GM12878 (cell line): ENCODE data around the gene DRAP1. TPM values are rescaled to one million over a fixed set of nuclear protein-coding genes. Genes with fewer than 3 reads are reported as not detected.
A peak's percentile ranks its signal among the peaks of the same experiment; 100 is the strongest.

ENCODE experiments used
- EED ChIP-seq: sonication (generic); IDR thresholded peaks from 2 replicates; pipeline ENCODE4 v1.6.1; 2016; ENCODE audit warnings: antibody characterized with exemption, low read depth
- ETV6 ChIP-seq, 2 experiments: fragments of 450-650 bp in 1 of 2; IDR thresholded peaks in 1 of 2; conservative IDR thresholded peaks in 1 of 2; 2 replicates each; pipeline ENCODE4 v1.6.1; 2014; ENCODE audit warnings: antibody characterized with exemption in 1 of 2, borderline replicate concordance in 1 of 2, low read depth in 1 of 2, mild to moderate bottlenecking in 1 of 2, moderate library complexity in 1 of 2
- EZH2 ChIP-seq: IDR thresholded peaks from 2 replicates; pipeline ENCODE4 v1.6.1; 2012; ENCODE audit warnings: low read depth, mild to moderate bottlenecking, control low read depth, inconsistent platforms, low read length, borderline replicate concordance; ENCODE audit not compliant: control insufficient read depth
- HCFC1 ChIP-seq: fragments of 150-350 bp; IDR thresholded peaks from 2 replicates; pipeline ENCODE4 v1.6.1; 2014; ENCODE audit warnings: low read length
- NFXL1 ChIP-seq: fragments of 450-650 bp; IDR thresholded peaks from 2 replicates; pipeline ENCODE4 v1.6.1; 2017; ENCODE audit warnings: antibody characterized with exemption, mild to moderate bottlenecking, borderline replicate concordance
- NR2F1 ChIP-seq: fragments of 450-650 bp; conservative IDR thresholded peaks from 2 replicates; pipeline ENCODE4 v1.6.1; 2017; ENCODE audit warnings: mild to moderate bottlenecking
- REST ChIP-seq: IDR thresholded peaks from 2 replicates; pipeline ENCODE4 v1.6.1; 2012; ENCODE audit warnings: mild to moderate bottlenecking, low read depth, low read length
- SKIL ChIP-seq: fragments of 450-650 bp; IDR thresholded peaks from 2 replicates; pipeline ENCODE4 v1.6.1; 2017; ENCODE audit warnings: mild to moderate bottlenecking, low read depth, inconsistent platforms; ENCODE audit not compliant: poor library complexity, severe bottlenecking
- SREBF1 ChIP-seq: IDR thresholded peaks from 2 replicates; pipeline ENCODE4 v1.6.1; 2012; ENCODE audit warnings: mild to moderate bottlenecking, low read length
- STAT1 ChIP-seq: fragments of 450-650 bp; conservative IDR thresholded peaks from 2 replicates; pipeline ENCODE4 v1.6.1; 2014; ENCODE audit warnings: antibody characterized with exemption, mild to moderate bottlenecking
- YY1 ChIP-seq: IDR thresholded peaks from 2 replicates; pipeline ENCODE4 v1.6.1; 2011; ENCODE audit warnings: low read depth, mild to moderate bottlenecking, low read length
- ZNF592 ChIP-seq: fragments of 450-650 bp; IDR thresholded peaks from 2 replicates; pipeline ENCODE4 v1.6.1; 2017; ENCODE audit warnings: mild to moderate bottlenecking, moderate library complexity
- polyA plus RNA-seq, 11 experiments: library from polyadenylated mRNA; depleted of rRNA in 4 of 11; unstranded in 6 of 11; stranded (reverse) in 5 of 11; fragments of >200 nt; fragmentation: Nextera tagmentation in 4 of 11; fragmentation: Illumina TruSeq in 1 of 11; extraction: Ambion mirVana in 4 of 11; extraction: Trizol in 1 of 11; gene quantifications; 1 replicate in 1 of 11; 2 replicates in 10 of 11; pipeline versions ENCODE4 v1.2.1 to v1.2.3, GENCODE V29; 2011 to 2016; ENCODE audit warnings: inconsistent platforms in 2 of 11, missing spikeins in 2 of 11, low read depth in 1 of 11
- total RNA-seq, 4 experiments: library from RNA; depleted of rRNA in 3 of 4; stranded (reverse); fragments of >200 nt in 3 of 4; fragmentation: Illumina TruSeq in 1 of 4; extraction: Trizol in 1 of 4; gene quantifications; 2 replicates each; pipeline versions ENCODE4 v1.2.1 to v1.2.3, GENCODE V29; 2013 to 2021

DRAP1 gene
- total and polyA plus RNA-seq, 10 of the 15 experiments (the other 5 are each of a cell fraction or from before 2014, with no cell fraction given) = 9.4 to 163 (median 114) TPM

GRCh38 chr11:65873318-65874156, 45.7 kb upstream of the DRAP1 start (continued):
- TF ChIP-seq ZNF592 (no peak), EZH2 (no peak), NR2F1 (peak; percentile 87), HCFC1 (no peak; the same call in 1 of the 2 replicates), YY1 (no peak), SREBF1 (no peak), SKIL (peak; percentile 68), NFXL1 (no peak), ETV6 (conservative IDR thresholded peaks at IDR 0.05 in 1 of 2, IDR thresholded peaks at IDR 0.05 in 1 of 2; ENCODE audit: borderline replicate concordance in 1 of 2, low read depth in 1 of 2) (no peak), REST (no peak), EED (0 out of 2 replicates have a peak, but pooled peaks have one; percentile 18), STAT1 (0 out of 2 replicates have a peak, but pooled peaks have one; percentile 53)
